Ishikawa (cell line): ENCODE measurements around the gene LMO2.
A peak's percentile ranks its signal among the peaks of the same experiment; 100 is the strongest.

Source experiments
- CEBPB ChIP-seq: IDR thresholded peaks from 2 replicates; pipeline ENCODE4 v1.6.1; 2012
- CREB1 ChIP-seq: IDR thresholded peaks from 2 replicates; pipeline ENCODE4 v1.6.1; 2012; ENCODE audit warnings: low read depth
- EGR1 ChIP-seq: IDR thresholded peaks from 2 replicates; pipeline ENCODE4 v1.6.1; 2012
- EP300 ChIP-seq: IDR thresholded peaks from 2 replicates; pipeline ENCODE4 v1.6.1; 2012; ENCODE audit warnings: borderline replicate concordance
- FOXM1 ChIP-seq: IDR thresholded peaks from 2 replicates; pipeline ENCODE4 v1.6.1; 2012; ENCODE audit warnings: low read depth, borderline replicate concordance
- MAX ChIP-seq: IDR thresholded peaks from 2 replicates; pipeline ENCODE4 v1.6.1; 2012
- NFIC ChIP-seq: IDR thresholded peaks from 2 replicates; pipeline ENCODE4 v1.6.1; 2012
- RAD21 ChIP-seq: IDR thresholded peaks from 2 replicates; pipeline ENCODE4 v1.6.1; 2012; ENCODE audit warnings: low read depth
- TAF1 ChIP-seq: IDR thresholded peaks from 2 replicates; pipeline ENCODE4 v1.6.1; 2012; ENCODE audit warnings: low read depth, mild to moderate bottlenecking
- TCF12 ChIP-seq: IDR thresholded peaks from 2 replicates; pipeline ENCODE4 v1.6.1; 2012; ENCODE audit warnings: low read depth
- TEAD4 ChIP-seq: IDR thresholded peaks from 2 replicates; pipeline ENCODE4 v1.6.1; 2012
- USF1 ChIP-seq: IDR thresholded peaks from 2 replicates; pipeline ENCODE4 v1.6.1; 2012
- YY1 ChIP-seq: IDR thresholded peaks from 2 replicates; pipeline ENCODE4 v1.6.1; 2012; ENCODE audit warnings: low read depth
- ZBTB7A ChIP-seq: IDR thresholded peaks from 2 replicates; pipeline ENCODE4 v1.6.1; 2012; ENCODE audit warnings: low read depth
- TF ChIP-seq, protein P1 (sequence below): IDR thresholded peaks from 2 replicates; pipeline ENCODE4 v1.6.1; 2012; ENCODE audit warnings: low read depth, mild to moderate bottlenecking

LMO2 gene

GRCh38 chr11:33857933-33858371 lies 33.9 kb downstream of the LMO2 start:
- no peak for TF ChIP-seq FOXM1
- TF ChIP-seq CREB1: no peak
- TF ChIP-seq TEAD4: no peak
- no peak for TF ChIP-seq EGR1
- peak; percentile 91 for TF ChIP-seq RAD21
- TF ChIP-seq CEBPB: no peak
- TF ChIP-seq MAX: no peak
- no peak for TF ChIP-seq YY1
- TF ChIP-seq, protein P1, sequence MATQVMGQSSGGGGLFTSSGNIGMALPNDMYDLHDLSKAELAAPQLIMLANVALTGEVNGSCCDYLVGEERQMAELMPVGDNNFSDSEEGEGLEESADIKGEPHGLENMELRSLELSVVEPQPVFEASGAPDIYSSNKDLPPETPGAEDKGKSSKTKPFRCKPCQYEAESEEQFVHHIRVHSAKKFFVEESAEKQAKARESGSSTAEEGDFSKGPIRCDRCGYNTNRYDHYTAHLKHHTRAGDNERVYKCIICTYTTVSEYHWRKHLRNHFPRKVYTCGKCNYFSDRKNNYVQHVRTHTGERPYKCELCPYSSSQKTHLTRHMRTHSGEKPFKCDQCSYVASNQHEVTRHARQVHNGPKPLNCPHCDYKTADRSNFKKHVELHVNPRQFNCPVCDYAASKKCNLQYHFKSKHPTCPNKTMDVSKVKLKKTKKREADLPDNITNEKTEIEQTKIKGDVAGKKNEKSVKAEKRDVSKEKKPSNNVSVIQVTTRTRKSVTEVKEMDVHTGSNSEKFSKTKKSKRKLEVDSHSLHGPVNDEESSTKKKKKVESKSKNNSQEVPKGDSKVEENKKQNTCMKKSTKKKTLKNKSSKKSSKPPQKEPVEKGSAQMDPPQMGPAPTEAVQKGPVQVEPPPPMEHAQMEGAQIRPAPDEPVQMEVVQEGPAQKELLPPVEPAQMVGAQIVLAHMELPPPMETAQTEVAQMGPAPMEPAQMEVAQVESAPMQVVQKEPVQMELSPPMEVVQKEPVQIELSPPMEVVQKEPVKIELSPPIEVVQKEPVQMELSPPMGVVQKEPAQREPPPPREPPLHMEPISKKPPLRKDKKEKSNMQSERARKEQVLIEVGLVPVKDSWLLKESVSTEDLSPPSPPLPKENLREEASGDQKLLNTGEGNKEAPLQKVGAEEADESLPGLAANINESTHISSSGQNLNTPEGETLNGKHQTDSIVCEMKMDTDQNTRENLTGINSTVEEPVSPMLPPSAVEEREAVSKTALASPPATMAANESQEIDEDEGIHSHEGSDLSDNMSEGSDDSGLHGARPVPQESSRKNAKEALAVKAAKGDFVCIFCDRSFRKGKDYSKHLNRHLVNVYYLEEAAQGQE: no peak

DNA sequence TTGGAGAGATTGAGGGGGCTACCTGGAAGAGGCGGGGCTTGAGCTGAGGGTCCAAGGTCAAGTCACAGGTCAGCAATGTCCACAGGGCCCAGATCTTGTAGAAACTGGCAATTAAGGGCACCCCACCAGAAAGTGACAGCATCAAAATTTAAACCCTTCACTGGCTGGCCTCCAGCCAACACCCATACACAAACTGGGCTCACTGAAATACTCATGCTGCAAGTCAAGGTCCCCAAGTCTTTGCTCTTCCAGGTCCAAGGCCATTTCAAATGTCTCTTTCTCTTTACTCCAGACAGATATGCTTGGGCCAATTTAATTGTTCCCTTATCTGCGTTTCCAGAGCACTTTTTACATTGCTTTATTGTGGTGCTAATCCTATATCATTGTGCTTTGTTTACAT lies 36.4 kb downstream of the LMO2 start:
- TF ChIP-seq CEBPB (no peak), MAX (no peak), YY1 (no peak), RAD21 (no peak), EP300 (no peak), FOXM1 (no peak), TEAD4 (no peak), CREB1 (no peak), EGR1 (no peak), NFIC (no peak), TCF12 (no peak), TAF1 (no peak), ZBTB7A (no peak), USF1 (no peak)
- TF ChIP-seq, protein P1: no peak

GRCh38 chr11:33848717-33849390 lies 43.0 kb downstream of the LMO2 start:
- no peak for TF ChIP-seq EGR1
- no peak for TF ChIP-seq TAF1
- TF ChIP-seq, protein P1: no peak
- TF ChIP-seq USF1: no peak
- TF ChIP-seq MAX: no peak
- TF ChIP-seq RAD21: no peak
- no peak for TF ChIP-seq FOXM1
- no peak for TF ChIP-seq ZBTB7A
- TF ChIP-seq CEBPB: no peak
- no peak for TF ChIP-seq NFIC
- TF ChIP-seq EP300: no peak
- no peak for TF ChIP-seq TCF12
- TF ChIP-seq CREB1: no peak
- no peak for TF ChIP-seq TEAD4
- TF ChIP-seq YY1: no peak

GRCh38 chr11:33847251-33847650 lies 44.6 kb downstream of the LMO2 start:
- TF ChIP-seq CEBPB (no peak), NFIC (no peak), EGR1 (no peak), ZBTB7A (no peak), TEAD4 (no peak), RAD21 (no peak), CREB1 (no peak)
- TF ChIP-seq, protein P1: no peak
